ENCODE results near the gene CRYL1. TPM values are rescaled to one million over a fixed set of nuclear protein-coding genes. Genes with fewer than 3 reads are reported as not detected.

CRYL1 gene
- total and polyA plus RNA-seq, 2 of the 4 experiments (the other 2 are of a cell fraction), result 11.7 to 16.4 TPM

GRCh38 chr13:20373861-20374260 is 151.8 kb downstream of the CRYL1 start:
- no peak overlapping the region for H4K8ac ChIP-seq (ENCODE audit: low read depth in 2 of 2, low read length in 2 of 2)
- H3K4me3 ChIP-seq (ENCODE audit: insufficient read depth, low read depth, low read length), result no peak overlapping the region
- H3K9me1 ChIP-seq (ENCODE audit: insufficient read depth, low read length), result no peaks in the 10 kb centered on the region
- no peak overlapping the region for H4K91ac ChIP-seq (ENCODE audit: insufficient read depth, low read depth, low read length)
- no peak overlapping the region for H3K9ac ChIP-seq (ENCODE audit: low read depth, low read length)
- H3K9me3 ChIP-seq (ENCODE audit: control insufficient read depth, insufficient read depth, low read length), result peaks cover 2% of the 10 kb centered on the region; the same call in 1 of the 2 replicates
- CTCF ChIA-PET, result no interaction called here
- no peak for ATAC-seq (ENCODE audit: low read depth)
- H2BK120ac ChIP-seq (ENCODE audit: low read depth, low read length), result no peak overlapping the region
- TF ChIP-seq BHLHE40 (IDR thresholded peaks at IDR 0.05; ENCODE audit: low read depth, low read length), result no peak
- TF ChIP-seq MAZ (IDR thresholded peaks at IDR 0.05; ENCODE audit: borderline replicate concordance, low read depth, low read length), result no peak
- TF ChIP-seq ELK1 (IDR thresholded peaks at IDR 0.05; ENCODE audit: borderline replicate concordance, low read depth, low read length), result no peak
- TF ChIP-seq USF2 (IDR thresholded peaks at IDR 0.05; ENCODE audit: low read depth, low read length), result no peak
- no peak for TF ChIP-seq CEBPB (IDR thresholded peaks at IDR 0.05; ENCODE audit: low read depth, low read length)
- TF ChIP-seq CHD1 (IDR thresholded peaks at IDR 0.05; ENCODE audit: low read depth, low read length), result no peak
- no peak for TF ChIP-seq RAD21 (IDR thresholded peaks at IDR 0.05; ENCODE audit: low read length)
- no peak for TF ChIP-seq POLR2A (IDR thresholded peaks at IDR 0.05; ENCODE audit: low read depth, low read length)
- no peak for TF ChIP-seq SMC3 (IDR thresholded peaks at IDR 0.05; ENCODE audit: low read depth, low read length)
- TF ChIP-seq RFX5 (IDR thresholded peaks at IDR 0.05; ENCODE audit: low read depth, low read length), result no peak
- no peak for TF ChIP-seq MXI1 (IDR thresholded peaks at IDR 0.05; ENCODE audit: borderline replicate concordance, low read depth, low read length)
- no peak for TF ChIP-seq RCOR1 (IDR thresholded peaks at IDR 0.05; ENCODE audit: insufficient replicate concordance, low read length)
- TF ChIP-seq FOS (IDR thresholded peaks at IDR 0.05; ENCODE audit: low read depth, low read length), result no peak
- TF ChIP-seq CTCF (conservative IDR thresholded peaks at IDR 0.05; ENCODE audit: low read depth, low read length), result no peak
- no peak for TF ChIP-seq MAFK (IDR thresholded peaks at IDR 0.05; ENCODE audit: low read depth, low read length)
- no peak for TF ChIP-seq NFE2L2 (IDR thresholded peaks at IDR 0.05; ENCODE audit: low read depth, low read length)
- no peaks in the 10 kb centered on the region for H3K4me1 ChIP-seq (ENCODE audit: control insufficient read depth, insufficient read depth, low read length)
- BruUV-seq (replicated peaks), result no TSS peak
- no peak overlapping the region for H3K27ac ChIP-seq (ENCODE audit: insufficient read depth, low read length)
- no peak for DNase-seq
- no peaks in the 10 kb centered on the region for H3K36me3 ChIP-seq (ENCODE audit: control insufficient read depth, insufficient read depth, low read length)
- POLR2A ChIA-PET (ENCODE audit: unreplicated experiment), result no interaction called here
- H2BK15ac ChIP-seq (ENCODE audit: low read depth, low read length), result no peak overlapping the region
- no peak overlapping the region for H3K14ac ChIP-seq (replicated peaks; ENCODE audit: low read depth, low read length)
- no peak overlapping the region for H2AK9ac ChIP-seq (replicated peaks; ENCODE audit: low read depth, low read length, poor library complexity)
- no peak overlapping the region for H2BK5ac ChIP-seq (ENCODE audit: low read depth, low read length, poor library complexity, severe bottlenecking)
- intact Hi-C loops (cut with micrococcal nuclease), result no loop called here
- H3K23ac ChIP-seq (ENCODE audit: low read depth, low read length), result no peak overlapping the region
- H3K56ac ChIP-seq (ENCODE audit: extremely low read depth, insufficient read depth, low read length), result no peak overlapping the region
- no peak overlapping the region for H3K4ac ChIP-seq (ENCODE audit: low read depth, low read length)
- H3K4me2 ChIP-seq (ENCODE audit: low read depth, low read length), result no peak overlapping the region
- in situ Hi-C loops (cut with MboI; ENCODE audit: low sequenced_read_pairs), result no loop called here
- no peak overlapping the region for H3K18ac ChIP-seq (ENCODE audit: low read depth, low read length)
- H4K20me1 ChIP-seq (ENCODE audit: insufficient read depth, low read length), result no peaks in the 10 kb centered on the region
- no peak overlapping the region for H2AK5ac ChIP-seq (ENCODE audit: low read depth, low read length)
- H3K27me3 ChIP-seq (ENCODE audit: control insufficient read depth, insufficient read depth, low read length), result peaks cover 41% of the 10 kb centered on the region
- H3K79me1 ChIP-seq (ENCODE audit: low read depth in 1 of 2, low read length in 2 of 2), result no peaks in the 10 kb centered on the region
- no peak overlapping the region for H2AFZ ChIP-seq (replicated peaks; ENCODE audit: low read length, poor library complexity)
- dilution Hi-C loops (cut with HindIII; ENCODE audit: low sequenced_read_pairs, unreplicated experiment), result no loop called here
- no peak overlapping the region for H4K5ac ChIP-seq (ENCODE audit: low read depth, low read length)
- H2BK20ac ChIP-seq (ENCODE audit: low read depth, low read length), result no peak overlapping the region
